Measurements from ENCODE around the gene ZNF219. TPM values are rescaled to one million over a fixed set of nuclear protein-coding genes. Genes with fewer than 3 reads are reported as not detected.

Gene ZNF219
- total and polyA plus RNA-seq, 2 of the 13 experiments (the other 11 are each of a cell fraction or from before 2014, with no cell fraction given), result 34.5 to 36.6 TPM

DNA sequence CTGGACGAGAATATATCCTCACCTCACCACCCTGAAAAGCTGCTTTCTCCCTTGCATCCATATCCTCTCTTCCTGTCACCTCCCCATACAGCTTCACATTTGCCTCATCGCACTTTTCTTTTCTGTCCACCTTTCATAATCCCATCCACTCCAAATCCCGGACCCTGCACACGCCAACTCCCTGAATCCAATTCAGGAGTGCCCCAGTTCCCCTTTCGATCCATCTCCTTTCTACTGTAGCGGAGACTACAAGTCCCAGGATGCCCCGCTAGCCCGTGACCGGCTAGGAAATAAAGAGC is 4.9 kb upstream of the ZNF219 start (continued):
- peak; percentile 91; the same call in 1 of the 2 replicates for TF ChIP-seq ELF1 (CRISPR knock-in tag; IDR thresholded peaks at IDR 0.05)
- no peak for TF ChIP-seq SIX1 (CRISPR knock-in tag; IDR thresholded peaks at IDR 0.05; ENCODE audit: borderline replicate concordance)
- TF ChIP-seq, protein P1, sequence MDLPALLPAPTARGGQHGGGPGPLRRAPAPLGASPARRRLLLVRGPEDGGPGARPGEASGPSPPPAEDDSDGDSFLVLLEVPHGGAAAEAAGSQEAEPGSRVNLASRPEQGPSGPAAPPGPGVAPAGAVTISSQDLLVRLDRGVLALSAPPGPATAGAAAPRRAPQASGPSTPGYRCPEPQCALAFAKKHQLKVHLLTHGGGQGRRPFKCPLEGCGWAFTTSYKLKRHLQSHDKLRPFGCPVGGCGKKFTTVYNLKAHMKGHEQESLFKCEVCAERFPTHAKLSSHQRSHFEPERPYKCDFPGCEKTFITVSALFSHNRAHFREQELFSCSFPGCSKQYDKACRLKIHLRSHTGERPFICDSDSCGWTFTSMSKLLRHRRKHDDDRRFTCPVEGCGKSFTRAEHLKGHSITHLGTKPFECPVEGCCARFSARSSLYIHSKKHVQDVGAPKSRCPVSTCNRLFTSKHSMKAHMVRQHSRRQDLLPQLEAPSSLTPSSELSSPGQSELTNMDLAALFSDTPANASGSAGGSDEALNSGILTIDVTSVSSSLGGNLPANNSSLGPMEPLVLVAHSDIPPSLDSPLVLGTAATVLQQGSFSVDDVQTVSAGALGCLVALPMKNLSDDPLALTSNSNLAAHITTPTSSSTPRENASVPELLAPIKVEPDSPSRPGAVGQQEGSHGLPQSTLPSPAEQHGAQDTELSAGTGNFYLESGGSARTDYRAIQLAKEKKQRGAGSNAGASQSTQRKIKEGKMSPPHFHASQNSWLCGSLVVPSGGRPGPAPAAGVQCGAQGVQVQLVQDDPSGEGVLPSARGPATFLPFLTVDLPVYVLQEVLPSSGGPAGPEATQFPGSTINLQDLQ (CRISPR knock-in tag; IDR thresholded peaks at IDR 0.05), result 0 out of 2 replicates have a peak, but pooled peaks have one; percentile 41
- TF ChIP-seq, protein P2, sequence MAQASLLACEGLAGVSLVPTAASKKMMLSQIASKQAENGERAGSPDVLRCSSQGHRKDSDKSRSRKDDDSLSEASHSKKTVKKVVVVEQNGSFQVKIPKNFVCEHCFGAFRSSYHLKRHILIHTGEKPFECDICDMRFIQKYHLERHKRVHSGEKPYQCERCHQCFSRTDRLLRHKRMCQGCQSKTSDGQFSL (CRISPR knock-in tag; IDR thresholded peaks at IDR 0.05), result no peak
- TF ChIP-seq ZNF839 (CRISPR knock-in tag; IDR thresholded peaks at IDR 0.05; ENCODE audit: borderline replicate concordance), result no peak
- TF ChIP-seq ZNF30 (CRISPR knock-in tag; IDR thresholded peaks at IDR 0.05), result no peak
- 0 out of 2 replicates have a peak, but pooled peaks have one; percentile 23 for TF ChIP-seq NFE2L2 (IDR thresholded peaks at IDR 0.05; ENCODE audit: low read length)
- no peak for TF ChIP-seq ZFX (CRISPR knock-in tag; IDR thresholded peaks at IDR 0.05; ENCODE audit: low read depth)
- TF ChIP-seq KMT2A (CRISPR knock-in tag; IDR thresholded peaks at IDR 0.05), result no peak
- TF ChIP-seq POLR2A (IDR thresholded peaks at IDR 0.05; ENCODE audit: insufficient read depth in 1 of 2, low read depth in 2 of 2, low read length in 2 of 2), result no peak
- TF ChIP-seq PLRG1 (conservative IDR thresholded peaks at IDR 0.05), result no peak
- TF ChIP-seq, protein P3, sequence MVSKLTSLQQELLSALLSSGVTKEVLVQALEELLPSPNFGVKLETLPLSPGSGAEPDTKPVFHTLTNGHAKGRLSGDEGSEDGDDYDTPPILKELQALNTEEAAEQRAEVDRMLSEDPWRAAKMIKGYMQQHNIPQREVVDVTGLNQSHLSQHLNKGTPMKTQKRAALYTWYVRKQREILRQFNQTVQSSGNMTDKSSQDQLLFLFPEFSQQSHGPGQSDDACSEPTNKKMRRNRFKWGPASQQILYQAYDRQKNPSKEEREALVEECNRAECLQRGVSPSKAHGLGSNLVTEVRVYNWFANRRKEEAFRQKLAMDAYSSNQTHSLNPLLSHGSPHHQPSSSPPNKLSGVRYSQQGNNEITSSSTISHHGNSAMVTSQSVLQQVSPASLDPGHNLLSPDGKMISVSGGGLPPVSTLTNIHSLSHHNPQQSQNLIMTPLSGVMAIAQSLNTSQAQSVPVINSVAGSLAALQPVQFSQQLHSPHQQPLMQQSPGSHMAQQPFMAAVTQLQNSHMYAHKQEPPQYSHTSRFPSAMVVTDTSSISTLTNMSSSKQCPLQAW (CRISPR knock-in tag; IDR thresholded peaks at IDR 0.05), result no peak
- TF ChIP-seq RBAK (CRISPR knock-in tag; IDR thresholded peaks at IDR 0.05), result no peak
- no peak for TF ChIP-seq ZNF788 (CRISPR knock-in tag; IDR thresholded peaks at IDR 0.05; ENCODE audit: borderline replicate concordance)
- TF ChIP-seq MEIS1 (CRISPR knock-in tag; IDR thresholded peaks at IDR 0.05; ENCODE audit: borderline replicate concordance), result no peak
- TF ChIP-seq THAP11 (CRISPR knock-in tag; IDR thresholded peaks at IDR 0.05), result no peak; the same call in 1 of the 2 replicates
- no peak for TF ChIP-seq ZNF329 (CRISPR knock-in tag; IDR thresholded peaks at IDR 0.05; ENCODE audit: low read depth)
- TF ChIP-seq, protein P4, sequence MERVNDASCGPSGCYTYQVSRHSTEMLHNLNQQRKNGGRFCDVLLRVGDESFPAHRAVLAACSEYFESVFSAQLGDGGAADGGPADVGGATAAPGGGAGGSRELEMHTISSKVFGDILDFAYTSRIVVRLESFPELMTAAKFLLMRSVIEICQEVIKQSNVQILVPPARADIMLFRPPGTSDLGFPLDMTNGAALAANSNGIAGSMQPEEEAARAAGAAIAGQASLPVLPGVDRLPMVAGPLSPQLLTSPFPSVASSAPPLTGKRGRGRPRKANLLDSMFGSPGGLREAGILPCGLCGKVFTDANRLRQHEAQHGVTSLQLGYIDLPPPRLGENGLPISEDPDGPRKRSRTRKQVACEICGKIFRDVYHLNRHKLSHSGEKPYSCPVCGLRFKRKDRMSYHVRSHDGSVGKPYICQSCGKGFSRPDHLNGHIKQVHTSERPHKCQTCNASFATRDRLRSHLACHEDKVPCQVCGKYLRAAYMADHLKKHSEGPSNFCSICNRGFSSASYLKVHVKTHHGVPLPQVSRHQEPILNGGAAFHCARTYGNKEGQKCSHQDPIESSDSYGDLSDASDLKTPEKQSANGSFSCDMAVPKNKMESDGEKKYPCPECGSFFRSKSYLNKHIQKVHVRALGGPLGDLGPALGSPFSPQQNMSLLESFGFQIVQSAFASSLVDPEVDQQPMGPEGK (CRISPR knock-in tag; IDR thresholded peaks at IDR 0.05), result no peak
- no peak for TF ChIP-seq CBFB (CRISPR knock-in tag; IDR thresholded peaks at IDR 0.05)
- TF ChIP-seq, protein P5, sequence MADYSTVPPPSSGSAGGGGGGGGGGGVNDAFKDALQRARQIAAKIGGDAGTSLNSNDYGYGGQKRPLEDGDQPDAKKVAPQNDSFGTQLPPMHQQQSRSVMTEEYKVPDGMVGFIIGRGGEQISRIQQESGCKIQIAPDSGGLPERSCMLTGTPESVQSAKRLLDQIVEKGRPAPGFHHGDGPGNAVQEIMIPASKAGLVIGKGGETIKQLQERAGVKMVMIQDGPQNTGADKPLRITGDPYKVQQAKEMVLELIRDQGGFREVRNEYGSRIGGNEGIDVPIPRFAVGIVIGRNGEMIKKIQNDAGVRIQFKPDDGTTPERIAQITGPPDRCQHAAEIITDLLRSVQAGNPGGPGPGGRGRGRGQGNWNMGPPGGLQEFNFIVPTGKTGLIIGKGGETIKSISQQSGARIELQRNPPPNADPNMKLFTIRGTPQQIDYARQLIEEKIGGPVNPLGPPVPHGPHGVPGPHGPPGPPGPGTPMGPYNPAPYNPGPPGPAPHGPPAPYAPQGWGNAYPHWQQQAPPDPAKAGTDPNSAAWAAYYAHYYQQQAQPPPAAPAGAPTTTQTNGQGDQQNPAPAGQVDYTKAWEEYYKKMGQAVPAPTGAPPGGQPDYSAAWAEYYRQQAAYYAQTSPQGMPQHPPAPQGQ (CRISPR knock-in tag; IDR thresholded peaks at IDR 0.05; ENCODE audit: borderline replicate concordance), result no peak
- 0 out of 2 replicates have a peak, but pooled peaks have one; percentile 24 for TF ChIP-seq ZFP36L2 (CRISPR knock-in tag; IDR thresholded peaks at IDR 0.05)
- no peak for TF ChIP-seq ZNF496 (CRISPR knock-in tag; IDR thresholded peaks at IDR 0.05; ENCODE audit: insufficient replicate concordance)
- peak; percentile 90; the same call in 1 of the 2 replicates for TF ChIP-seq CREM (IDR thresholded peaks at IDR 0.05)
- no peak for TF ChIP-seq CREM (CRISPR knock-in tag; IDR thresholded peaks at IDR 0.05)

Data from HepG2 (cell line).